Measurements from ENCODE around the gene FAM72C.
"Not testable (repeated sequence)": the region's sequence is repeated elsewhere in the genome, so short reads cannot be mapped to it uniquely, and the experiment has no call there.

Gene FAM72C

DNA sequence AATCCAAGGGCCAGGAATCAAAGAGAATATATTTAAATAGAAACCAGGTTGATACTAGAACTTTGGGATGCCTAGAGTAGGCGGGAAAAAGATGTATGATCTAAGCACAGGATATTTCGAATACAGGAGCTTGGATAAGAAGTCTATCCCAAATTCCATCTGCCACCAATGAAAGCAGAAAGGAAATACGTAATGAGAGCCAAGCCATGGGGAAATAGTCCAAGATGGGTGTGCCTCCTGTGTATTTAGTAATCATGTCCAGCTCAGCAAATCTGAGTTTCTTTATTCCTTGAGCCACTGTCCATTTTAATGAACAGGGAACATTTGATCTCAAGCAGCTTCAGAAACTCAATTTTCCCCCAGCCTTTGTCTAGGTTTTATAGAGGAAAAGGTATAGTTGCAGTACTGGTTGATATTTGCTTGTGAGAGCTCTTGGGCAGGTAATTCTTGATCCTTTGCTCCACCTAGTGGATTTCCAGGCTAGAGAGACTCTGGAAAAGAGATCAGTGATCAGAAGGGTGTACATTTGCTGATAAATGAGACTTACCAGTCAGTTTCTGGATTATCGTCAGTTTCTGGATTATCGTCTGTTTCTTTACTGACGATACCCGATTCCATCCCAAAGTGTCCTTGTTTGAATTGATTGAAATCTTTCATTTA, 28.3 kb downstream of the FAM72C start:
- H3K4me3 ChIP-seq (ENCODE audit: low read depth, low read length); DNase-seq (ENCODE audit: low read depth, low spot score); in situ Hi-C loops (cut with HindIII; ENCODE audit: low sequenced_read_pairs): not testable (repeated sequence)

DNA sequence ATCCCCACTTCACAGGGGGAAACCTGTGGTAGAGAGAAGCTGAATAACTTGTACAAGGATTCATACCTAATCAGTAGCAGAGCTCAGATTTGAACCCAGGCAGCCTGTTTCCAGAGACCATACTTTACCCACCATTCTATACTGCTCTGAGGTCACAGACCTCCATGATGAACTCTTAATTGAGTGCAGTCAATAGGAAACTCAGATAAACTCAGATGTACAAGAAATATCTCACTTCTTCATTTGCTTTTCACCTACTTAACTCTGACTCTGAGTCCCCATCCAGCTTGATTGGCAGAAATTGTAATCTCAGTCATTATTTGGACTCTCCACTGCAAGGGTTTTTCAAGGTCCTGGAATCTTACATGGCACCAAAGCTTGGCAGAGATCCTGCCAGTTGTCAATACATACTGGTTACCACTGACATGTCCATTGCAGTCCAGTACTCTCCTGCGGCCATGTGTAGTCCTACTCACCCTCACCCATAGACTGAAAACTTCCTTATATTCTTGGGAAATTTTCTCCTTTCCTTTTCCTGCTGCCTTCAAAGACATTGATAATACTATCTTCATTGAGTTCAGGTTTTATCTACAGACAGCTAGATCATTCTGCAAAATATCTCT, 29.4 kb downstream of the FAM72C start:
- DNase-seq (ENCODE audit: low read depth, low spot score); H3K4me3 ChIP-seq (ENCODE audit: low read depth, low read length); in situ Hi-C loops (cut with HindIII; ENCODE audit: low sequenced_read_pairs): not testable (repeated sequence)

DNA sequence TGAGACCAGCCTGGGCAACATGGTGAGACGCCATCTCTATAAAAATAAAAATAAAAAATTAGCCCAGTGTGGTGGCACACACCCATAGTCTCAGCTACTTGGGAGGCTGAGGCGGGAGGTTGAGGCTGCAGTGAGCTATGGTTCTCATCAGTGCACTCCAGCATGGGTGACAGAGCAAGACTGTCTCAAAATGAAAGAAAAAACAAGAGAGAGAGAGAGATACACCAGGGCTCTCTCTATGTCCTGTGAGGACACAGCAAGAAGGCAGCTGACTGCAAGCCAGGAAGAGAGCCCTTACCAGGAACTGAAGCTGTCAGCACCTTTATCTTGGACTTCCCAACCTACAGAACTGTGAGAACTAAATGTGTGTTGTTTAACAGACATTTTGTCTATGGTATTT, 32.1 kb downstream of the FAM72C start:
- H3K4me3 ChIP-seq (ENCODE audit: low read depth, low read length); in situ Hi-C loops (cut with HindIII; ENCODE audit: low sequenced_read_pairs); DNase-seq (ENCODE audit: low read depth, low spot score): not testable (repeated sequence)

DNA sequence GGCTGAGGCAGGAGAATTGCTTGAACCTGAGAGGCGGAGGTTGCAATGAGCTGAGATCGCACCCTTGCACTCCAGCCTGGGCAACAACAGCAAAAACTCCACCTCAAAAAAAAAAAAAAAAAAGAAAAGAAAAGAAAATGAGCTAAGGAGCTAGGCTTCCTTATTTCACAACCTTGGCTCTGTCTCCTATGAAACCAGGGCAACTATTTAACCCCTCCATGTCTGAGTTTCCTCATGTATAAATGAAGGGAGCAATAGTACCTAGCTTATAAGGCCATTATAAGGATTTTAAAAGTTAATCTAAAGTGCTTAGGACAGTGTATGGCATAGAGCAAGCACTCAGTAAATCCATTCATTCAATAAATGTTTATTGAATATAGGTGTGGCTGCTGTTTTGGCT, 32.9 kb downstream of the FAM72C start:
- DNase-seq (ENCODE audit: low read depth, low spot score); in situ Hi-C loops (cut with HindIII; ENCODE audit: low sequenced_read_pairs); H3K4me3 ChIP-seq (ENCODE audit: low read depth, low read length): not testable (repeated sequence)

GRCh38 chr1:143936457-143937115, 35.2 kb downstream of the FAM72C start:
- TF ChIP-seq, protein P1, sequence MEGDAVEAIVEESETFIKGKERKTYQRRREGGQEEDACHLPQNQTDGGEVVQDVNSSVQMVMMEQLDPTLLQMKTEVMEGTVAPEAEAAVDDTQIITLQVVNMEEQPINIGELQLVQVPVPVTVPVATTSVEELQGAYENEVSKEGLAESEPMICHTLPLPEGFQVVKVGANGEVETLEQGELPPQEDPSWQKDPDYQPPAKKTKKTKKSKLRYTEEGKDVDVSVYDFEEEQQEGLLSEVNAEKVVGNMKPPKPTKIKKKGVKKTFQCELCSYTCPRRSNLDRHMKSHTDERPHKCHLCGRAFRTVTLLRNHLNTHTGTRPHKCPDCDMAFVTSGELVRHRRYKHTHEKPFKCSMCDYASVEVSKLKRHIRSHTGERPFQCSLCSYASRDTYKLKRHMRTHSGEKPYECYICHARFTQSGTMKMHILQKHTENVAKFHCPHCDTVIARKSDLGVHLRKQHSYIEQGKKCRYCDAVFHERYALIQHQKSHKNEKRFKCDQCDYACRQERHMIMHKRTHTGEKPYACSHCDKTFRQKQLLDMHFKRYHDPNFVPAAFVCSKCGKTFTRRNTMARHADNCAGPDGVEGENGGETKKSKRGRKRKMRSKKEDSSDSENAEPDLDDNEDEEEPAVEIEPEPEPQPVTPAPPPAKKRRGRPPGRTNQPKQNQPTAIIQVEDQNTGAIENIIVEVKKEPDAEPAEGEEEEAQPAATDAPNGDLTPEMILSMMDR (IDR thresholded peaks at IDR 0.05; ENCODE audit: low read depth, low read length), result peak; percentile 30
- in situ Hi-C loops (cut with HindIII; ENCODE audit: low sequenced_read_pairs), result not testable (repeated sequence)

DNA sequence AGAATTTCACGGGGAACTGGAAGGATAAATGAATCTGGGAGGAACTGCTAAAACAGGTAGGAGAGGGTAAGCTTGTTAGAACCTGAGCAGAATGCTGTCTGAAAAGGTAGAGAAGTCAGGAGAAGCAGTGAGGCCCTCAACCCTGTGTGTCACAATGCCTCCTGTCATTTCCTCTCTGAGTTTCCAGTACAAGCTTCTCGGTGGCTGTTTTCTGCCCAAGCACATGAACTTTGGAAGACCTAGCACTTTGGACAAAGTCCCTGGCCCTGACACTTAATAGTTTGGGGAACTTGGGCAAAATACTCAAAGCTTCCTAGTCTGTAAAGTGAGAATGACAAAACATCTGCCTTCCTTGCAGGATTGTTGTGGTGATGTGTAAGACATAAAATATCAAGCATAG, 52.7 kb downstream of the FAM72C start:
- in situ Hi-C loops (cut with HindIII; ENCODE audit: low sequenced_read_pairs); DNase-seq (ENCODE audit: low read depth, low spot score); H3K4me3 ChIP-seq (ENCODE audit: low read depth, low read length): not testable (repeated sequence)

More at GRCh38 chr1:143936457-143937115, 35.2 kb downstream of the FAM72C start:
- DNase-seq (ENCODE audit: low read depth, low spot score), result peak; percentile 14
- H3K4me3 ChIP-seq (ENCODE audit: low read depth, low read length), result not testable (repeated sequence)

DNA sequence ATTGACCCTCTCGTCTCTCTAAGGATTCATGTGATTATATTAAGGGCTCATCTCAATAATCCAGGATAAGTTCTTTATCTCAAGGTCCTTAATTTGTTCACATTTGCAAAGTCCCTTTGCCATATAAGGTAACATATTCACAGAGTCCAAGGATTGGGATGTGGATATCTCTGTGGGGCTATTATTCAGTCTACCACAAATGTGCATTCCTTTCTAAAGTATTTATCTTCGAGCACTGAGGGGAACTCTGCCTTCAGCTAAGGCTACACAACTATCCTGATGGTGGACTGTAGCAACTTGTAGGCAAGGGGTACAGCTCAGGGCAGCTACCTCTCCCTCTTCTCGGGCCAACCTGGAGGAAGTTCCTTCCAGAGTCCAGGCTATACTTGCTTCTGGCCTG, 53.2 kb downstream of the FAM72C start:
- in situ Hi-C loops (cut with HindIII; ENCODE audit: low sequenced_read_pairs); H3K4me3 ChIP-seq (ENCODE audit: low read depth, low read length): not testable (repeated sequence)

GRCh38 chr1:143913705-143914104, 58.1 kb downstream of the FAM72C start:
- in situ Hi-C loops (cut with HindIII; ENCODE audit: low sequenced_read_pairs); DNase-seq (ENCODE audit: low read depth, low spot score); H3K4me3 ChIP-seq (ENCODE audit: low read depth, low read length): not testable (repeated sequence)

More for the DNA sequence above, 53.2 kb downstream of the FAM72C start:
- DNase-seq (ENCODE audit: low read depth, low spot score), result not testable (repeated sequence)
